GM12874 (cell line): ENCODE measurements around the gene FLNB.

Source experiments
- TF ChIP-seq, protein P1 (sequence below): IDR thresholded peaks from 2 replicates; pipeline ENCODE4 v1.5.1; 2011; ENCODE audit warnings: low read depth, mild to moderate bottlenecking, control low read depth, low read length, moderate library complexity; ENCODE audit not compliant: insufficient read depth

Gene FLNB

DNA sequence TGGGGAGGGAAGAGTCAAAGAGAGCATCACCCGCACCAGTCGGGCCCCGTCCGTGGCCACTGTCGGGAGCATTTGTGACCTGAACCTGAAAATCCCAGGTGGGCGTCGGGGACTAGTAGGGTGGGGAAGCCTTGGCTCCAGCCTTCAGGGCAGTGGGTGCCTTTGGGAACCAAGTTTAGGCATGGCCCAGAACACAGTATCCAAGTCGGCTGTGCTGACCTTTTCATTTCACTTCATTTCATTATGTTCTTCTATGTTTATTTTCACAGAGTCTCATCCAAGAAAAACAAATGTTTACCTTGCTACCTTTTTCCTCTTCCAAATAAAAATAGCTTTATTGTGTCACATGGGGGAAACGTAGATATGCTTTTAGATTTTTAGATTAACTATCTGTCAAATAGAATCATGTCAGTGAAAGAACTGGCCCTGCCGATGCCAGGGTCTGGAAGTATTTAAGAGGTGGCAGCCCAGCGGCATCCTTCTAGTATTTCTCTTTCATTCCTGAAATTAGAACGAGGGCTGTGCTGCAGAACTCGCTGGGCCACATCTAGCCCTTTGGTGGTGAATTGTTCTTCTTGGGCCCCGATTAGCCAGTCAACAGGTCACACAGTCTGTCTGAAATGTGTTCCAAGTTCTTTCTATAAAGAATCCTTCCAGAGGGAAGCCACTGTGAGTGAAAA lies 142.0 kb downstream of the FLNB start:
- TF ChIP-seq, protein P1, sequence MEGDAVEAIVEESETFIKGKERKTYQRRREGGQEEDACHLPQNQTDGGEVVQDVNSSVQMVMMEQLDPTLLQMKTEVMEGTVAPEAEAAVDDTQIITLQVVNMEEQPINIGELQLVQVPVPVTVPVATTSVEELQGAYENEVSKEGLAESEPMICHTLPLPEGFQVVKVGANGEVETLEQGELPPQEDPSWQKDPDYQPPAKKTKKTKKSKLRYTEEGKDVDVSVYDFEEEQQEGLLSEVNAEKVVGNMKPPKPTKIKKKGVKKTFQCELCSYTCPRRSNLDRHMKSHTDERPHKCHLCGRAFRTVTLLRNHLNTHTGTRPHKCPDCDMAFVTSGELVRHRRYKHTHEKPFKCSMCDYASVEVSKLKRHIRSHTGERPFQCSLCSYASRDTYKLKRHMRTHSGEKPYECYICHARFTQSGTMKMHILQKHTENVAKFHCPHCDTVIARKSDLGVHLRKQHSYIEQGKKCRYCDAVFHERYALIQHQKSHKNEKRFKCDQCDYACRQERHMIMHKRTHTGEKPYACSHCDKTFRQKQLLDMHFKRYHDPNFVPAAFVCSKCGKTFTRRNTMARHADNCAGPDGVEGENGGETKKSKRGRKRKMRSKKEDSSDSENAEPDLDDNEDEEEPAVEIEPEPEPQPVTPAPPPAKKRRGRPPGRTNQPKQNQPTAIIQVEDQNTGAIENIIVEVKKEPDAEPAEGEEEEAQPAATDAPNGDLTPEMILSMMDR, result no peak

- TF ChIP-seq, protein P1, result no peak
Measured at GRCh38 chr3:58150810-58151199, 142.6 kb downstream of the FLNB start.

GRCh38 chr3:58151637-58152036 lies 143.4 kb downstream of the FLNB start:
- TF ChIP-seq, protein P1, result no peak

- TF ChIP-seq, protein P1, result no peak
Measured at GRCh38 chr3:58152225-58153015, 144.2 kb downstream of the FLNB start.

- TF ChIP-seq, protein P1, result no peak
Measured at GRCh38 chr3:58153371-58153770, 145.1 kb downstream of the FLNB start.

- TF ChIP-seq, protein P1, result no peak
Measured at GRCh38 chr3:58154626-58155449, 146.6 kb downstream of the FLNB start.

GRCh38 chr3:58155838-58156237 lies 147.6 kb downstream of the FLNB start:
- TF ChIP-seq, protein P1, result no peak
